B cell (primary cell): Measurements from ENCODE around the gene PLAC9. TPM values are rescaled to one million over a fixed set of nuclear protein-coding genes. Genes with fewer than 3 reads are reported as not detected.

ENCODE experiments used
- ATAC-seq: fragments of 200-7000 bp; cut with Tn5 transposase; one replicate; pipeline ENCODE4 v1.10.0; 2021; ENCODE audit warnings: low read depth, mild to moderate bottlenecking, moderate number of reproducible peaks, moderate library complexity
- CTCF ChIA-PET: fragments of 350-600 bp; sonication (Branson Sonifier 250); formaldehyde crosslinking; loops from one replicate; lab custom pipeline; 2021; ENCODE audit warnings: antibody characterized with exemption, inconsistent platforms; lab: Charles Lee
- POLR2A ChIA-PET: fragments of 350-600 bp; sonication (Branson Sonifier 250); formaldehyde crosslinking; loops from one replicate; lab custom pipeline; 2021; ENCODE audit warnings: antibody characterized with exemption; lab: Charles Lee
- DNase-seq: peaks from one replicate; pipeline ENCODE4 v3.0.0; 2013
- H2AFZ ChIP-seq: 2 replicates; pipeline ENCODE4 v1.6.1; 2012; ENCODE audit warnings: mild to moderate bottlenecking, low read depth, low read length; ENCODE audit not compliant: insufficient read depth, poor library complexity, severe bottlenecking
- H3K27ac ChIP-seq, 2 donors: 1 replicate in 1 of 2; 2 replicates in 1 of 2; pipeline ENCODE4 v1.5.1; 2012 to 2013; ENCODE audit warnings: low read length in 2 of 2, mild to moderate bottlenecking in 2 of 2, moderate library complexity in 1 of 2
- H3K27me3 ChIP-seq, 4 experiments: fragments of 200-600 bp in 1 of 4; sonication (generic) in 1 of 4; replicated peaks in 1 of 4; 1 replicate in 2 of 4; 2 replicates in 2 of 4; pipeline versions ENCODE4 v1.6.1 to v1.7.0; 2013 to 2016; ENCODE audit warnings: low read length in 3 of 4, mild to moderate bottlenecking in 2 of 4, mixed read lengths in 1 of 4, moderate library complexity in 1 of 4; ENCODE audit not compliant: insufficient read depth in 4 of 4, control insufficient read depth in 3 of 4; ENCODE audit errors: control extremely low read depth in 1 of 4
- H3K36me3 ChIP-seq, 2 experiments: replicated peaks in 1 of 2; 1 replicate in 1 of 2; 2 replicates in 1 of 2; pipeline versions ENCODE4 v1.6.1 to v1.7.1; 2013; ENCODE audit warnings: low read length in 1 of 2; ENCODE audit not compliant: insufficient read depth in 2 of 2, control insufficient read depth in 1 of 2; ENCODE audit errors: control extremely low read depth in 1 of 2, extremely low read depth in 1 of 2
- H3K4me1 ChIP-seq, 2 donors: fragments of 200-600 bp in 1 of 2; sonication (generic) in 1 of 2; 1 replicate in 1 of 2; 2 replicates in 1 of 2; pipeline versions ENCODE4 v1.5.1 to v1.6.1; 2013 to 2017; ENCODE audit warnings: low read length in 2 of 2; ENCODE audit not compliant: control insufficient read depth in 2 of 2, insufficient read depth in 2 of 2
- H3K4me2 ChIP-seq: replicated peaks from 2 replicates; pipeline ENCODE3; 2012; ENCODE audit warnings: mild to moderate bottlenecking, low read depth, low read length; ENCODE audit not compliant: poor library complexity, severe bottlenecking
- H3K4me3 ChIP-seq, 5 experiments: fragments of 200-600 bp in 1 of 5; sonication (generic) in 1 of 5; 1 replicate in 3 of 5; 2 replicates in 2 of 5; pipeline versions ENCODE4 v1.5.1 to v1.7.0; 2011 to 2016; ENCODE audit warnings: low read length in 4 of 5, mild to moderate bottlenecking in 4 of 5, low read depth in 2 of 5, control low read depth in 1 of 5, moderate library complexity in 1 of 5; ENCODE audit not compliant: insufficient read depth in 1 of 5; ENCODE audit errors: control extremely low read depth in 1 of 5, extremely low read depth in 1 of 5
- H3K79me2 ChIP-seq: fragments of 200-600 bp; sonication (generic); one replicate; pipeline ENCODE4 v1.6.0; 2016; ENCODE audit warnings: low read length; ENCODE audit not compliant: control insufficient read depth, insufficient read depth
- H3K9ac ChIP-seq: fragments of 200-600 bp; sonication (generic); 2 replicates; pipeline ENCODE4 v1.6.1; 2017; ENCODE audit warnings: mild to moderate bottlenecking, low read length, moderate library complexity
- H3K9me3 ChIP-seq, 3 donors: one replicate each; pipeline versions ENCODE4 v1.6.1 to v1.7.1; 2013; ENCODE audit warnings: low read length in 2 of 3; ENCODE audit not compliant: control insufficient read depth in 2 of 3, insufficient read depth in 1 of 3; ENCODE audit errors: control extremely low read depth in 1 of 3
- H4K20me1 ChIP-seq: 2 replicates; pipeline ENCODE4 v1.6.0; 2012; ENCODE audit warnings: mild to moderate bottlenecking, low read length; ENCODE audit not compliant: insufficient read depth, control insufficient read depth, poor library complexity, severe bottlenecking
- H3K27ac Mint-ChIP-seq: one replicate; pipeline ENCODE4 v1.8.0; 2021; ENCODE audit warnings: mixed read lengths
- H3K27me3 Mint-ChIP-seq: one replicate; pipeline ENCODE4 v1.8.0; 2021; ENCODE audit warnings: mixed read lengths
- H3K4me1 Mint-ChIP-seq: one replicate; pipeline ENCODE4 v1.8.0; 2021; ENCODE audit warnings: mixed read lengths
- H3K4me3 Mint-ChIP-seq: one replicate; pipeline ENCODE4 v1.8.0; 2021; ENCODE audit warnings: mixed read lengths
- H3K9me3 Mint-ChIP-seq: one replicate; pipeline ENCODE4 v1.8.0; 2022; ENCODE audit warnings: mixed read lengths; ENCODE audit not compliant: insufficient read depth
- EZH2 ChIP-seq: IDR thresholded peaks from 2 replicates; pipeline ENCODE4 v1.6.1; 2012; ENCODE audit warnings: borderline replicate concordance, low read depth, mild to moderate bottlenecking, moderate library complexity, low read length; ENCODE audit not compliant: insufficient read depth, poor library complexity, severe bottlenecking
- WGBS: methylation state at CpG from one replicate; pipeline ENCODE4 v1.1.5; 2013; ENCODE audit warnings: missing lambda C conversion rate; ENCODE audit not compliant: insufficient coverage; 5-methylcytosine and 5-hydroxymethylcytosine counted together
- intact Hi-C: fragments of 100-400 bp; cut with micrococcal nuclease; formaldehyde crosslinking; loops from one replicate; pipeline ENCODE4 v1.10.0; 2022
- polyA plus RNA-seq: library from polyadenylated mRNA; depleted of rRNA; stranded (reverse); fragments of >200 nt; gene quantifications from 2 replicates; pipeline ENCODE4 v1.2.3, GENCODE V29; 2012
- total RNA-seq, 2 donors: library from RNA; stranded (reverse); fragments of 120-200 nt in 1 of 2; gene quantifications; 1 replicate in 1 of 2; 2 replicates in 1 of 2; pipeline versions ENCODE4 v1.2.3 to v1.2.4, GENCODE V29; 2013 to 2022
- TF ChIP-seq, protein P1 (sequence below): fragments of 200-600 bp; IDR thresholded peaks from one replicate; pipeline ENCODE4 v1.8.0; 2022; ENCODE audit warnings: antibody characterized with exemption, mild to moderate bottlenecking

PLAC9 gene
- total and polyA plus RNA-seq, 2 donors (not counting 1 experiment from before 2014, with no cell fraction given): not detected

GRCh38 chr10:80158598-80159127 is 26.1 kb downstream of the PLAC9 start:
- WGBS: 72% methylated on average over 12 of the region's 14 CpGs
- Mint-ChIP-seq H3K4me3 (no peak overlapping the region), H3K9me3 (no peaks in the 10 kb centered on the region), H3K27me3 (no peaks in the 10 kb centered on the region), H3K4me1 (no peaks in the 10 kb centered on the region), H3K27ac (peak overlapping the region; percentile 32)
- no peak overlapping the region for H3K4me3 ChIP-seq
- H3K9me3 ChIP-seq: no peaks in the 10 kb centered on the region
- ATAC-seq (no peak), DNase-seq (no peak)
- H3K4me1 ChIP-seq: no peaks in the 10 kb centered on the region
- H3K27me3 ChIP-seq: no peaks in the 10 kb centered on the region
- peaks cover 0 to 93% of the 10 kb centered on the region in 2 experiments for H3K36me3 ChIP-seq
- no peak overlapping the region for H3K27ac ChIP-seq
- H4K20me1 ChIP-seq: peaks cover 5% of the 10 kb centered on the region
- intact Hi-C loops: no loop called here
- no peak overlapping the region for H3K9ac ChIP-seq
- ChIA-PET CTCF (no interaction called here), POLR2A (no interaction called here)
- no peak overlapping the region for H3K4me2 ChIP-seq
- H3K79me2 ChIP-seq: no peaks in the 10 kb centered on the region
- H2AFZ ChIP-seq: no peak overlapping the region
- TF ChIP-seq, protein P1, sequence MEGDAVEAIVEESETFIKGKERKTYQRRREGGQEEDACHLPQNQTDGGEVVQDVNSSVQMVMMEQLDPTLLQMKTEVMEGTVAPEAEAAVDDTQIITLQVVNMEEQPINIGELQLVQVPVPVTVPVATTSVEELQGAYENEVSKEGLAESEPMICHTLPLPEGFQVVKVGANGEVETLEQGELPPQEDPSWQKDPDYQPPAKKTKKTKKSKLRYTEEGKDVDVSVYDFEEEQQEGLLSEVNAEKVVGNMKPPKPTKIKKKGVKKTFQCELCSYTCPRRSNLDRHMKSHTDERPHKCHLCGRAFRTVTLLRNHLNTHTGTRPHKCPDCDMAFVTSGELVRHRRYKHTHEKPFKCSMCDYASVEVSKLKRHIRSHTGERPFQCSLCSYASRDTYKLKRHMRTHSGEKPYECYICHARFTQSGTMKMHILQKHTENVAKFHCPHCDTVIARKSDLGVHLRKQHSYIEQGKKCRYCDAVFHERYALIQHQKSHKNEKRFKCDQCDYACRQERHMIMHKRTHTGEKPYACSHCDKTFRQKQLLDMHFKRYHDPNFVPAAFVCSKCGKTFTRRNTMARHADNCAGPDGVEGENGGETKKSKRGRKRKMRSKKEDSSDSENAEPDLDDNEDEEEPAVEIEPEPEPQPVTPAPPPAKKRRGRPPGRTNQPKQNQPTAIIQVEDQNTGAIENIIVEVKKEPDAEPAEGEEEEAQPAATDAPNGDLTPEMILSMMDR: no peak
- no peak for TF ChIP-seq EZH2

DNA sequence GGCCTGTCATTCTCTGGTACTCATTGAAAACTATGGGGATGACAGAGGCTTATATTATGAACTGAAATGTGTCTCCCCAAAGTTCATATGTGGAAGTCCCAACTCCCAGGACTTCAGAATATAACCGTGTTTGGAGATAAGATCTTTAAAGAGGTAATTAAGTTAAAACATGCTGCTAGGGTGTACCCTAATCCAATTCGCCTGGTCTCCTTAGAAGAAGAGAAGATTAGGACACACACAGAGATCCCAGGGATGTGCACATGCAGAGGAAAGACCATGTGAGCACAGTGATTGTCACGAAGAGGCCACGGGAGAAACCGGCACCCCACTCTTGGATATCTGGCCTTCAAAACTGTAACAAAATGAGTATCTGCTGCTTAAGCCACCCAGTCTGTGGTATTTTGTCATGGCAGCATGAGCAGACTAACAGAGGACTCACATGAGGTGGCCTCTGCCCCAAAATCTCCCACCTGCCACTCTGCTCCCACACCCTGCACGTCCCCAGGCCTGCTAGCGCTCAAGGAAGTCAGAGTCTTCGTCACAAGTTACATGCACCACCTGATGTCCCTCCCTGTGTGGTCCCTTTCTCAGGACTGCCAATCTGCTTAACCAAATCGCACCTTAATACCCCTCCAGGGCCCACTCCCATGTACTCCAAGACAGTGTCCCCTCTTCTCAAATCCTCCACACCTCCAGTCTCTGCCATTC is 26.8 kb downstream of the PLAC9 start:
- peaks cover 9% of the 10 kb centered on the region for H4K20me1 ChIP-seq
- no peak overlapping the region for H3K27ac ChIP-seq
- no peak overlapping the region for H3K4me3 ChIP-seq
- H3K27me3 Mint-ChIP-seq: no peaks in the 10 kb centered on the region
- ChIA-PET POLR2A (no interaction called here), CTCF (interaction anchor here (1.5 kb wide), 1 partner anchor 15 kb away, joined by 6 read pairs; no protein-coding TSS in a partner anchor)
- WGBS: 94% methylated on average over 9 of the region's 9 CpGs
- H3K36me3 ChIP-seq: peaks cover 0 to 98% of the 10 kb centered on the region in 2 experiments
- no peak overlapping the region for H3K4me2 ChIP-seq
- no peaks in the 10 kb centered on the region for H3K79me2 ChIP-seq
- intact Hi-C loops: no loop called here
- H3K9me3 Mint-ChIP-seq: no peaks in the 10 kb centered on the region
- no peak overlapping the region for H2AFZ ChIP-seq
- H3K9me3 ChIP-seq: no peaks in the 10 kb centered on the region
- H3K4me1 Mint-ChIP-seq: no peaks in the 10 kb centered on the region
- peak overlapping the region; percentile 32 for H3K27ac Mint-ChIP-seq
- H3K9ac ChIP-seq: no peak overlapping the region
- TF ChIP-seq, protein P1: no peak
- no peak for TF ChIP-seq EZH2
- no peak overlapping the region for H3K4me3 Mint-ChIP-seq
- no peaks in the 10 kb centered on the region for H3K4me1 ChIP-seq
- H3K27me3 ChIP-seq: no peaks in the 10 kb centered on the region
- DNase-seq (no peak), ATAC-seq (no peak)
